Calu3 (cell line): Measurements from ENCODE around the gene ARL4A. TPM values are rescaled to one million over a fixed set of nuclear protein-coding genes. Genes with fewer than 3 reads are reported as not detected.

ENCODE experiments used
- BruUV-seq: library from RNA; stranded (reverse); fragments of 400-500 nt; replicated peaks from 2 replicates; lab custom pipeline; 2021; lab: Mats Ljungman, UMichigan
- CTCF ChIA-PET: fragments of 300-600 bp; sonication (Branson Sonifier 250); formaldehyde crosslinking; loops from one replicate; lab custom pipeline; 2022; ENCODE audit warnings: antibody characterized with exemption; lab: Charles Lee
- DNase-seq: peaks from one replicate; pipeline ENCODE4 v3.0.0; 2022
- H3K27ac Mint-ChIP-seq: one replicate; pipeline ENCODE4 v1.8.0; 2022; ENCODE audit warnings: mixed read lengths; ENCODE audit not compliant: unreplicated experiment
- H3K27me3 Mint-ChIP-seq: one replicate; pipeline ENCODE4 v1.8.0; 2022; ENCODE audit warnings: mixed read lengths; ENCODE audit not compliant: unreplicated experiment
- H3K36me3 Mint-ChIP-seq: one replicate; pipeline ENCODE4 v1.8.0; 2022; ENCODE audit warnings: mild to moderate bottlenecking, moderate library complexity, mixed read lengths; ENCODE audit not compliant: insufficient read depth, unreplicated experiment
- H3K4me1 Mint-ChIP-seq: one replicate; pipeline ENCODE4 v1.8.0; 2022; ENCODE audit warnings: mild to moderate bottlenecking, low read depth, mixed read lengths; ENCODE audit not compliant: unreplicated experiment
- H3K4me3 Mint-ChIP-seq: one replicate; pipeline ENCODE4 v1.8.0; 2022; ENCODE audit warnings: mild to moderate bottlenecking, low read depth, moderate library complexity, mixed read lengths; ENCODE audit not compliant: unreplicated experiment
- H3K9me3 Mint-ChIP-seq: one replicate; pipeline ENCODE4 v1.8.0; 2022; ENCODE audit warnings: low read depth, mixed read lengths; ENCODE audit not compliant: unreplicated experiment
- intact Hi-C: fragments of 100-400 bp; cut with micrococcal nuclease; formaldehyde crosslinking; loops from one replicate; pipeline ENCODE4 v1.10.0; 2022; ENCODE audit not compliant: unreplicated experiment
- total RNA-seq: library from RNA; stranded (reverse); gene quantifications from 2 replicates; pipeline ENCODE4 v1.2.3, GENCODE V29; 2022
- TF ChIP-seq, protein P1 (sequence below): fragments of 200-600 bp; IDR thresholded peaks from one replicate; pipeline ENCODE4 v1.8.0; 2022; ENCODE audit warnings: antibody characterized with exemption; ENCODE audit not compliant: unreplicated experiment

The ARL4A gene
- total RNA-seq, 1 experiment from 2014 or later: 31.9 TPM

GRCh38 chr7:12719141-12719919 lies 31.9 kb downstream of the ARL4A start:
- H3K27ac Mint-ChIP-seq: peak overlapping the region; percentile 13
- BruUV-seq: no TSS peak
- intact Hi-C loops: loop anchor here (2.0 kb wide), 1 partner anchor 33 kb away; the partner anchor contains the start of gene ARL4A
- no peak overlapping the region for H3K4me3 Mint-ChIP-seq
- peaks cover 65% of the 10 kb centered on the region for H3K4me1 Mint-ChIP-seq
- CTCF ChIA-PET: interaction anchor here (0.5 to 1.5 kb wide), 4 partner anchors 13 to 1270 kb away, joined by 4 to 6 read pairs (median 5); partner anchors contain the start of gene ARL4A
- DNase-seq: no peak
- TF ChIP-seq, protein P1, sequence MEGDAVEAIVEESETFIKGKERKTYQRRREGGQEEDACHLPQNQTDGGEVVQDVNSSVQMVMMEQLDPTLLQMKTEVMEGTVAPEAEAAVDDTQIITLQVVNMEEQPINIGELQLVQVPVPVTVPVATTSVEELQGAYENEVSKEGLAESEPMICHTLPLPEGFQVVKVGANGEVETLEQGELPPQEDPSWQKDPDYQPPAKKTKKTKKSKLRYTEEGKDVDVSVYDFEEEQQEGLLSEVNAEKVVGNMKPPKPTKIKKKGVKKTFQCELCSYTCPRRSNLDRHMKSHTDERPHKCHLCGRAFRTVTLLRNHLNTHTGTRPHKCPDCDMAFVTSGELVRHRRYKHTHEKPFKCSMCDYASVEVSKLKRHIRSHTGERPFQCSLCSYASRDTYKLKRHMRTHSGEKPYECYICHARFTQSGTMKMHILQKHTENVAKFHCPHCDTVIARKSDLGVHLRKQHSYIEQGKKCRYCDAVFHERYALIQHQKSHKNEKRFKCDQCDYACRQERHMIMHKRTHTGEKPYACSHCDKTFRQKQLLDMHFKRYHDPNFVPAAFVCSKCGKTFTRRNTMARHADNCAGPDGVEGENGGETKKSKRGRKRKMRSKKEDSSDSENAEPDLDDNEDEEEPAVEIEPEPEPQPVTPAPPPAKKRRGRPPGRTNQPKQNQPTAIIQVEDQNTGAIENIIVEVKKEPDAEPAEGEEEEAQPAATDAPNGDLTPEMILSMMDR: no peak
- H3K36me3 Mint-ChIP-seq: no peaks in the 10 kb centered on the region
- no peaks in the 10 kb centered on the region for H3K27me3 Mint-ChIP-seq
- no peaks in the 10 kb centered on the region for H3K9me3 Mint-ChIP-seq

- no peak overlapping the region for H3K27ac Mint-ChIP-seq
- TF ChIP-seq, protein P1: no peak
- BruUV-seq: no TSS peak
- intact Hi-C loops: loop anchor here (2.0 kb wide), 1 partner anchor 33 kb away; the partner anchor contains the start of gene ARL4A
- H3K9me3 Mint-ChIP-seq: no peaks in the 10 kb centered on the region
- no peaks in the 10 kb centered on the region for H3K36me3 Mint-ChIP-seq
- no peak for DNase-seq
- CTCF ChIA-PET: interaction anchor here (1.2 to 1.6 kb wide), 3 partner anchors 12 to 33 kb away, joined by 4 to 6 read pairs (median 5); partner anchors contain the start of gene ARL4A
- H3K27me3 Mint-ChIP-seq: no peaks in the 10 kb centered on the region
- no peak overlapping the region for H3K4me3 Mint-ChIP-seq
- H3K4me1 Mint-ChIP-seq: peaks cover 57% of the 10 kb centered on the region
These were observed 32.8 kb downstream of the ARL4A start for GRCh38 chr7:12719981-12720865.

- Mint-ChIP-seq H3K4me1 (peaks cover 46% of the 10 kb centered on the region), H3K27me3 (no peaks in the 10 kb centered on the region), H3K9me3 (no peaks in the 10 kb centered on the region), H3K36me3 (no peaks in the 10 kb centered on the region), H3K4me3 (no peak overlapping the region), H3K27ac (no peak overlapping the region)
- CTCF ChIA-PET: interaction anchor here (0.7 to 1.6 kb wide), 3 partner anchors 15 to 64 kb away, joined by 4 to 5 read pairs (median 4); no protein-coding TSS in a partner anchor
- intact Hi-C loops: no loop called here
- DNase-seq: no peak
- TF ChIP-seq, protein P1: no peak
- BruUV-seq: no TSS peak
These were observed 33.9 kb downstream of the ARL4A start for GRCh38 chr7:12721286-12721830.

DNA sequence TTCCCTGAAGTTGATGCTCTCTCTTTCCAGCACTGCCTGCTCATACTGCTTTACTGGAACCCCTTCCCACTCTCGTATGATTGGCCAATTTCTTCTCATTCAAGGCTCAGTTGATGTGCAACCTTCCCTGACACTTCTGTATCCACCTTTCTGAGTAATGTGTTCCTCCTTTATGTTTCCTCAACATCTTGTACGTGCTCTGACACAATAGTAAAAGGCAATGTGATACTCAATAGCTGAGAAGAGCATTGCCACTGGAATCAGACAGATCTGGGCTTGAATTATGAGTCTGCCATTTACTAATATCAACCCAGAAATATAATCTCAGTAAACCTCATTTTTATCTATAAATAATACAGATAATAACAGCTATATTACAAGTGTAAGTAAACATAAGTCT lies 34.7 kb downstream of the ARL4A start:
- H3K4me1 Mint-ChIP-seq: peaks cover 38% of the 10 kb centered on the region
- no peak for DNase-seq
- intact Hi-C loops: no loop called here
- H3K27me3 Mint-ChIP-seq: no peaks in the 10 kb centered on the region
- H3K36me3 Mint-ChIP-seq: no peaks in the 10 kb centered on the region
- H3K9me3 Mint-ChIP-seq: no peaks in the 10 kb centered on the region
- BruUV-seq: no TSS peak
- CTCF ChIA-PET: no interaction called here
- H3K4me3 Mint-ChIP-seq: no peak overlapping the region
- no peak overlapping the region for H3K27ac Mint-ChIP-seq
- TF ChIP-seq, protein P1: no peak
